Measurements from ENCODE around the gene SLC35B2. TPM values are rescaled to one million over a fixed set of nuclear protein-coding genes. Genes with fewer than 3 reads are reported as not detected.

SLC35B2 gene
- polyA plus RNA-seq, 3 donors = 17.4 to 54.0 (median 30.6) TPM

GRCh38 chr6:44269178-44269920 lies 12.0 kb upstream of the SLC35B2 start:
- peak in 2 of 3 donors; percentile 57 to 68 for DNase-seq
- Mint-ChIP-seq H3K36me3 (peaks cover 4 to 6% of the 10 kb centered on the region in 2 donors), H3K4me1 (peaks cover 26% of the 10 kb centered on the region), H3K27ac (peak overlapping the region in 2 of 7 donors; percentile 27 to 31), H3K9me3 (peaks cover 0 to 16% (median 7%) of the 10 kb centered on the region in 7 donors), H3K27me3 (ENCODE audit: low read depth in 3 of 3) (peaks cover 48 to 58% (median 58%) of the 10 kb centered on the region in 3 donors), H3K4me3 (peak overlapping the region; percentile 43 to 85)
- no peak overlapping the region for H3K9ac ChIP-seq (ENCODE audit: insufficient read depth, low read length, poor library complexity, severe bottlenecking)
- no peaks in the 10 kb centered on the region for H3K36me3 ChIP-seq (replicated peaks in 1 of 2; ENCODE audit: control insufficient read depth in 1 of 2, insufficient read depth in 2 of 2, low read length in 2 of 2)
- H3K27me3 ChIP-seq (ENCODE audit: control insufficient read depth in 2 of 2, insufficient read depth in 2 of 2, low read length in 2 of 2) = peaks cover 41 to 58% of the 10 kb centered on the region in 2 donors
- no peak overlapping the region for H3K4me3 ChIP-seq (replicated peaks in 1 of 3; ENCODE audit: low read depth in 2 of 3, low read length in 3 of 3)
- H3K79me2 ChIP-seq (ENCODE audit: insufficient read depth, low read length) = peaks cover 10% of the 10 kb centered on the region
- no peak overlapping the region for H3K4me2 ChIP-seq (replicated peaks; ENCODE audit: extremely low read depth, low read length, poor library complexity, severe bottlenecking)
- intact Hi-C loops (cut with micrococcal nuclease) = loop anchor here (2.0 to 10.0 kb wide), 4 partner anchors 43 to 475 kb away; partner anchors contain the start of genes AARS2 (in 2 of the 2) and CDC5L (in 1 of the 2)
- no peak overlapping the region for H2AFZ ChIP-seq (ENCODE audit: insufficient read depth, low read depth, low read length, poor library complexity, severe bottlenecking)
- peaks cover 16 to 24% of the 10 kb centered on the region in 2 donors for H3K4me1 ChIP-seq (ENCODE audit: control insufficient read depth in 1 of 2, insufficient read depth in 2 of 2, low read length in 2 of 2)
- peaks cover 10% of the 10 kb centered on the region for H4K20me1 ChIP-seq (ENCODE audit: insufficient read depth, low read length)
- H3K27ac ChIP-seq (ENCODE audit: low read depth in 1 of 2, low read length in 2 of 2) = no peak overlapping the region
- H3K9me3 ChIP-seq (replicated peaks in 1 of 2; ENCODE audit: control insufficient read depth in 1 of 2, insufficient read depth in 1 of 2, low read length in 2 of 2) = peaks cover 0 to 14% of the 10 kb centered on the region in 2 donors
- no CpG with 5 or more reads among the region's 1 CpG for WGBS (ENCODE audit: insufficient coverage)
- no peak for TF ChIP-seq CTCF (IDR thresholded peaks at IDR 0.05)

- Histone ChIP-seq H3K4me1 (ENCODE audit: control insufficient read depth in 1 of 2, insufficient read depth in 2 of 2, low read length in 2 of 2) (peaks cover 26 to 34% of the 10 kb centered on the region in 2 donors), H3K9me3 (replicated peaks in 1 of 2; ENCODE audit: control insufficient read depth in 1 of 2, insufficient read depth in 1 of 2, low read length in 2 of 2) (peaks cover 0 to 14% of the 10 kb centered on the region in 2 donors), H3K27me3 (ENCODE audit: control insufficient read depth in 2 of 2, insufficient read depth in 2 of 2, low read length in 2 of 2) (peaks cover 35 to 46% of the 10 kb centered on the region in 2 donors), H3K79me2 (ENCODE audit: insufficient read depth, low read length) (peaks cover 22% of the 10 kb centered on the region), H3K27ac (ENCODE audit: low read depth in 1 of 2, low read length in 2 of 2) (no peak overlapping the region), H4K20me1 (ENCODE audit: insufficient read depth, low read length) (peaks cover 21% of the 10 kb centered on the region), H2AFZ (ENCODE audit: insufficient read depth, low read depth, low read length, poor library complexity, severe bottlenecking) (no peak overlapping the region), H3K9ac (ENCODE audit: insufficient read depth, low read length, poor library complexity, severe bottlenecking) (no peak overlapping the region), H3K4me2 (replicated peaks; ENCODE audit: extremely low read depth, low read length, poor library complexity, severe bottlenecking) (no peak overlapping the region), H3K4me3 (replicated peaks in 1 of 3; ENCODE audit: low read depth in 2 of 3, low read length in 3 of 3) (no peak overlapping the region), H3K36me3 (replicated peaks in 1 of 2; ENCODE audit: control insufficient read depth in 1 of 2, insufficient read depth in 2 of 2, low read length in 2 of 2) (no peaks in the 10 kb centered on the region)
- intact Hi-C loops (cut with micrococcal nuclease) = loop anchor here (2.0 to 10.0 kb wide), 4 partner anchors 44 to 473 kb away; partner anchors contain the start of genes AARS2 (in 2 of the 2) and CDC5L (in 1 of the 2)
- Mint-ChIP-seq H3K4me3 (peak overlapping the region in 1 of 2 donors; percentile 85), H3K27me3 (ENCODE audit: low read depth in 3 of 3) (peaks cover 42 to 51% (median 49%) of the 10 kb centered on the region in 3 donors), H3K27ac (peak overlapping the region in 1 of 7 donors; percentile 69), H3K9me3 (peaks cover 0 to 16% (median 7%) of the 10 kb centered on the region in 7 donors), H3K4me1 (peaks cover 36% of the 10 kb centered on the region), H3K36me3 (peaks cover 6 to 9% of the 10 kb centered on the region in 2 donors)
- DNase-seq = peak in 2 of 3 donors; percentile 58 to 63
- 42% methylated on average over 2 of the region's 5 CpGs for WGBS (ENCODE audit: insufficient coverage)
- peak; percentile 99 for TF ChIP-seq CTCF (IDR thresholded peaks at IDR 0.05)
These were observed 10.8 kb upstream of the SLC35B2 start for GRCh38 chr6:44268095-44268628.

Measured in CD14-positive monocyte (primary cell).